ENCODE data around the gene YIPF6.
"Not testable (repeated sequence)": the region's sequence is repeated elsewhere in the genome, so short reads cannot be mapped to it uniquely, and the experiment has no call there.

The YIPF6 gene

GRCh38 chrX:68498508-68499379, at the start of gene YIPF6:
TSS of gene YIPF6 (plus strand) at chrX:68499051. CDS start at chrX:68499067, 16 bp downstream.
- peak; percentile 26 for DNase-seq

DNA sequence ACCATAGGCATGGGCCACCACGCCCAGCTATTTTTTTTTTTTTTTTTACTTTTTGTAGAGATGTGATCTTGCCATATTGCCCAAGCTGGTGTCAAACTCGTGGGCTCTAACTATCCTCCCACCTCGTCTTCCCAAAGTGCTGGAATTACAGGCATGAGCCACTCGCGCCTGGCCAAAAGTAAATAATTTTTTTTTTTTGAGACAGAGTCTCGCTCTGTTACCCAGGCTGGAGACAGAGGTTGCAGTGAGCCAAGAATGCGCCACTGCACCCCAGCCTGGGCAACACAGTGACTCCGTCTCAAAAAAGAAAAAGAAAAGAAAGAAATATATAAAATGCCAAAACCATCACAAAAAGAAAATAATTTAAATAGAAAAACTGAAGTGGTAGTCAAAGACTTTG, 47.1 kb upstream of the YIPF6 start:
- no peak for DNase-seq

- DNase-seq: no peak
Measured at GRCh38 chrX:68454476-68455150, 44.2 kb upstream of the YIPF6 start.

DNA sequence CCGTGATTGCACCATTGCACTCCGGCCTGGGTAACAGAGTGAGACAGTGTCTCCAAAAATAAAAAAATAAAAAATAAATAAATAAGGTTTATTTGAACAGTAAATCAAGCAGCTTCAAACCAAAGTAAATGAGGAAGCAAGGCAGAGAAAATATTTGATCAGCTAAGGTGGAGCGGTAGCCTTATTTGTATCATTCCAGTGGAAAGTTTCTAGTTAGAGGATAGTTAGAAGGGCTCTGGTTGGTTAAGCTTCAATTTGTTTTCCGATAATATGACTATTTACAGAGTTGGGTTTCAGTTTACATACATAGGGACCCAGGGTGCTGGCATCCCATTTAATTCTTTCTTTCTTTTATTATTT, 43.7 kb upstream of the YIPF6 start:
- DNase-seq: no peak

DNA sequence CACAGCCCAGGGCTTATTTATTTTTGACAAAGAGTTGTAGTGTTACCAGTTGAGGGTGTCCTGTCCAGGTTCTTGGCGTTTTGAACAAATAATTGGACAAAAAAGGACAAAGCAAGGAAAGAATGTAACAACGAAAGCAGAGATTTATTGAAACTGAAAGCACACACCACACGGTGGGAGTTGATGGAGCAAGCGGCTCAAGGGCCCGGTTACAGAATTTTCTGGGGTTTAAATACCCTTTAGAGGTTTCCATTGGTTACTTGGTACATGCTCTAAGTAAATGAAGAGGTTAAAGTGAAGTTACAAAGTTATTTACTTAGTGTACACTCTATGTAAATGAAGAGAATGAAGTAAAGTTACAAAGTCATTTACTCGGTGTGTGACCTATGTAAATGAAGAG, 37.8 kb upstream of the YIPF6 start:
- DNase-seq: no peak

- no peak for DNase-seq
Measured at GRCh38 chrX:68461576-68461975, 37.3 kb upstream of the YIPF6 start.

GRCh38 chrX:68462197-68462596, 36.7 kb upstream of the YIPF6 start:
- DNase-seq: no peak

DNA sequence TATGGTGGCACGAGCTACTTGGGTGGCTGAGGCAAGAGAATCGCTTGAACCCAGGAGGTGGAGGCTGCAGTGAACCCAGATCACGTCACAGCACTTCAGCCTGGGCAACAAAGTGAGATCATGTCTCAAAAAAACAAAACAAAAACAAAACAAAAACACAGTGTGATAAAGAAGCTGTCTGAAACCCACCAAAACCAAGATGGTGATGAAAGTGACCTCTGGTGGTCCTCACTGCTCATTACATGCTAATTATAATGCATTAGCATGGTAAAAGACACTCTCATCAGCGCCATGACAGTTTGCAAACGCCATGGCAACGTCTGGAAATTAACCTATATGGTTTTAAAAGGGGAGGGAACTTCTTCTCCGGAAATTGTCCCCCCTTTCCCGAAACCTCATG, 36.2 kb upstream of the YIPF6 start:
- no peak for DNase-seq

- no peak for DNase-seq
Measured at GRCh38 chrX:68463880-68464279, 35.0 kb upstream of the YIPF6 start.

DNA sequence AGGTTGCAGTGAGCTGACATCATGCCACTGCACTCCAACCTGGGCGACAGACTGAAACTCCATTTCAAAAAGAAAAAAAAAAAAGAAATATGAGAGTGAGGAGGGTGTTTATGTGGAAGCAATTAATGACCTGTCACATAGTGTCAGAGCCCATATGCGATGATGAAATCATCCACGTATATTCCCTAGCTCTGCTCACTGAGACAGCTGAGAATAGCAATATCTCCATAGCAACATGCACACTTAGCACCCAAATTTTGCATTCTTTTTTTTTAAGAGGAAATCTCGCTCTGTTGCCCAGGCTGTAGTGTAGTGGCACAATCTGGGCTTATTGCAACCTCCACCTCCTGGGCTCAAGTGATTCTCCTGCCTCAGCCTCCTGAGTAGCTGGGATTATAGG, 34.1 kb upstream of the YIPF6 start:
- DNase-seq: no peak

DNA sequence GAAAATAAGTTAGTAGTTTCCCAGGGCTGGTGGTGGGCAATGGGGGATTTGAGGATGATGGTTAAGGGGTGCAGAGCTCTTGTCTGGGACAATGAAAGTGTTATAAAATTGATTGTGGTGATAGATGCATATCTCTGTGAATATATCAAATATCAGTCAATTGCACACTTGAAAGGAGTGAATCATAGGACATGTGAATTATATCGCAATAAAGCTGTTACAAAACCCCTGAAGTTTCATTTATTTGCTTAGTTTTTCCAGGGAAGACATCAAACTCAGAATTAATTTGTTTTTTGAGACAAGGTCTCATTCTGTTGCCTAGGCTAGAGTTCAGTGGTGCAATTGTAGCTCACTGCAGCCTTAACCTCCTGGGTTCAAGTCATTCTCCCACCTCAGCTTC, 17.9 kb upstream of the YIPF6 start:
- DNase-seq: no peak

DNA sequence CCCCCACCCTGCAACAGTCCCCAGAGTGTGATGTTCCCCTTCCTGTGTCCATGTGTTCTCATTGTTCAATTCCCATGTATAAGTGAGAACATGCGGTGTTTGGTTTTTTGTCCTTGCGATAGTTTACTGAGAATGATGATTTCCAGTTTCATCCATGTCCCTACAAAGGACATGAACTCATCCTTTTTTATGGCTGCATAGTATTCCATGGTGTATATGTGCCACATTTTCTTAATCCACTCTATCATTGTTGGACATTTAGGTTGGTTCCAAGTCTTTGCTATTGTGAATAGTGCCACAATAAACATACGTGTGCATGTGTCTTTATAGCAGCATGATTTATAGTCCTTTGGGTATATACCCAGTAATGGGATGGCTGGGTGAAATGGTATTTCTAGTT, 12.7 kb upstream of the YIPF6 start:
- not testable (repeated sequence) for DNase-seq

- DNase-seq: no peak
Measured at GRCh38 chrX:68487254-68487653, 11.6 kb upstream of the YIPF6 start.

DNA sequence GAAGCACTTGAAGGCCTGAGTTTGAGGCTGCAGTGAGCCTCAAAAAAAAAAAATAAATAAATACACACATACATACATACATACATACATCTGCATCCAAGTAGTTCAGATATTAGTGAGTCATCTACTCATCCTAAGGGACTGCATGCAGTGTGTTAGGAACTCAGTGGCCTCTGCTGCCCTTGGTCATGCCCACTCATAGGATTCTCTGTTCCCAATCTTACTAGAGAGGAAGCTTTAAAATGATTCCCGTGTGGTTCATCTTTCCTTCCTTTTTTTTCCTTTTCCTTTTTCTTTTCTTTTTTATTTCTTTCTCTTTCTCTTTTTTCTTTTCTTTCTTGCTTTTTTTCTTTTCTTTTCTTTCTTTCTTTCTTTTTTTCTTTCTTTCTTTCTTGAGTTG, 10.9 kb upstream of the YIPF6 start:
- no peak for DNase-seq

GRCh38 chrX:68488657-68489056, 10.2 kb upstream of the YIPF6 start:
- no peak for DNase-seq

GRCh38 chrX:68490644-68491043, 8.2 kb upstream of the YIPF6 start:
- no peak for DNase-seq

- no peak for DNase-seq
Measured at GRCh38 chrX:68492583-68492982, 6.3 kb upstream of the YIPF6 start.

- DNase-seq: not testable (repeated sequence)
Measured at GRCh38 chrX:68493776-68494175, 5.1 kb upstream of the YIPF6 start.

- DNase-seq: no peak
Measured at GRCh38 chrX:68498044-68498507, 775 bp upstream of the YIPF6 start.

- no peak for DNase-seq
Measured at GRCh38 chrX:68499543-68500504, 973 bp downstream of the YIPF6 start.

GRCh38 chrX:68503836-68504636, 5.2 kb downstream of the YIPF6 start:
- no peak for DNase-seq

GRCh38 chrX:68506649-68507048, 7.8 kb downstream of the YIPF6 start:
- no peak for DNase-seq
